ENCODE results near the gene WNT5A. TPM values are rescaled to one million over a fixed set of nuclear protein-coding genes. Genes with fewer than 3 reads are reported as not detected.

Gene WNT5A
- total RNA-seq, 3 donors from 2014 or later, result 7.0 to 54.7 (median 18.7) TPM

- no peaks in the 10 kb centered on the region for H3K9me3 ChIP-seq
- no peak overlapping the region for H3K4me3 ChIP-seq
- H3K27me3 ChIP-seq, result no peaks in the 10 kb centered on the region
- H3K4me1 ChIP-seq, result no peaks in the 10 kb centered on the region
- H3K36me3 ChIP-seq, result no peaks in the 10 kb centered on the region
- no peak for TF ChIP-seq POLR2A (IDR thresholded peaks at IDR 0.05)
- no peak for TF ChIP-seq CTCF (IDR thresholded peaks at IDR 0.05)
- TF ChIP-seq POLR2AphosphoS5 (IDR thresholded peaks at IDR 0.05), result no peak
- intact Hi-C loops (cut with DNase I; ENCODE audit: low total_unique reads), result no loop called here
- no peak overlapping the region for H3K27ac ChIP-seq
- DNase-seq (ENCODE audit: low spot score in 2 of 2), result no peak
Observed at GRCh38 chr3:55474213-55474632, 12.9 kb downstream of the WNT5A start.

- TF ChIP-seq POLR2A (IDR thresholded peaks at IDR 0.05) (no peak), CTCF (IDR thresholded peaks at IDR 0.05) (no peak), POLR2AphosphoS5 (IDR thresholded peaks at IDR 0.05) (no peak)
- intact Hi-C loops (cut with DNase I; ENCODE audit: low total_unique reads), result no loop called here
- Histone ChIP-seq H3K27me3 (no peaks in the 10 kb centered on the region), H3K27ac (no peak overlapping the region), H3K36me3 (no peaks in the 10 kb centered on the region), H3K9me3 (no peaks in the 10 kb centered on the region), H3K4me1 (no peaks in the 10 kb centered on the region), H3K4me3 (no peak overlapping the region)
- no peak for DNase-seq (ENCODE audit: low spot score in 2 of 2)
Observed at GRCh38 chr3:55473788-55474187, 13.3 kb downstream of the WNT5A start.

DNA sequence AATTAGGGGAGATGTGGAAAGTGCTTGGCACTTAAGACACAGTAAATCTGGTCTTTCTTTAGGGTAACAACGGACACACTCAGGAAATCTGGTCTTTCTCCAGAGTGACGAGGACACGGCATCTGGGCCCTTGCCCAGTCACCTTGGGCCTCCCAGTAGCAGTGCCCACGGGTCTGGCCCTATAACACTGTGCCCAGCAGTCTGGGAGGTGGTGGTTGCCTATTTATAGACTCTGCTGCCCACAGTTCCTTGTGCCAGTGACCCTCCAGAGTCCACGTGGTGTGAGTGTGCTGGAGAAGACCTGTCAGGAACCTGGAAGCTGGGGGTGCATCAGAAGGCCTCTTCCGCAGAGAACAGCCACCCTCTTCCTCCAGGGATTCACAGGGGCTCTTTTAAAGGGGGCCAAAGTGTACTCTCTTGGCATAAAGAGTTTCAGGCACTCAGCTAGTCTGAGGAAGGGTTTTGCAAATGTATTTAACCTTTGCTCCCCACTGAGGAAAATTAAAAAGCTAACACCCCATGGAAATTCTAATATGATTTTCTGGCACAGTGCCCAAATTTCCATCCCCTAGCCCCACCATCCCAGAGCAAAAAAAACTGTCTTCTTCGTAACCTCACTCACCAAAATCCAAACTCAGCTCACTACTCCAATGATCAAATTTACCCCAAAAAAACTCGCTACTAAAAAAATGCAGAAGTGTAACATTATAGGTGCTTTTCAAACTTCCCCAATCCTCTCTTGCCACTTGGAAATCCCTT is 15.4 kb downstream of the WNT5A start:
- H3K27ac ChIP-seq, result no peak overlapping the region
- intact Hi-C loops (cut with DNase I; ENCODE audit: low total_unique reads), result no loop called here
- no peaks in the 10 kb centered on the region for H3K27me3 ChIP-seq
- H3K9me3 ChIP-seq, result no peaks in the 10 kb centered on the region
- H3K4me1 ChIP-seq, result no peaks in the 10 kb centered on the region
- no peak for DNase-seq (ENCODE audit: low spot score in 2 of 2)
- no peaks in the 10 kb centered on the region for H3K36me3 ChIP-seq
- TF ChIP-seq POLR2AphosphoS5 (IDR thresholded peaks at IDR 0.05) (no peak), CTCF (IDR thresholded peaks at IDR 0.05) (no peak), POLR2A (IDR thresholded peaks at IDR 0.05) (no peak)
- no peak overlapping the region for H3K4me3 ChIP-seq

DNA sequence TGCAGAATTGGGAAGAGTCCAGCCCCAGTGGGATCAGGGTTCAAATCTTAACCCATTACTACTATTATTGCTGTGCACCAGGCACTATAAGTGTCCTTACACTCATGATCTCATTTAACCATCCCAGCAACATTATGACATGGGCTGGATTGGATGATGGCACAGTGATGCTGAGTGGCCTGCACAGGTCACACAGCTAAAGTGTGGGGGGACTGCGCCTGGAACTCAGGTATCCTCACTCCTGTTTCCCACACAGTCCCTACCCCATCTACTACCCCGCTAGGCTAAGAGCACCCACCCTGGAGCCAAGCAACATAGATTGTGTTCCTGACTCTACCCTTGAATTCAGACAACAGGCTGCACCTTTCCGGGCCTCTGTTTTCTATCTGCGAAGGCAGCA is 16.0 kb downstream of the WNT5A start:
- Histone ChIP-seq H3K27ac (no peak overlapping the region), H3K36me3 (no peaks in the 10 kb centered on the region), H3K9me3 (no peaks in the 10 kb centered on the region), H3K4me1 (no peaks in the 10 kb centered on the region), H3K4me3 (no peak overlapping the region), H3K27me3 (no peaks in the 10 kb centered on the region)
- TF ChIP-seq POLR2A (IDR thresholded peaks at IDR 0.05) (no peak), CTCF (IDR thresholded peaks at IDR 0.05) (no peak), POLR2AphosphoS5 (IDR thresholded peaks at IDR 0.05) (no peak)
- no peak for DNase-seq (ENCODE audit: low spot score in 2 of 2)
- intact Hi-C loops (cut with DNase I; ENCODE audit: low total_unique reads), result no loop called here

GRCh38 chr3:55469957-55470526 is 17.1 kb downstream of the WNT5A start:
- no peaks in the 10 kb centered on the region for H3K4me1 ChIP-seq
- no peak overlapping the region for H3K27ac ChIP-seq
- H3K27me3 ChIP-seq, result no peaks in the 10 kb centered on the region
- intact Hi-C loops (cut with DNase I; ENCODE audit: low total_unique reads), result no loop called here
- H3K36me3 ChIP-seq, result no peaks in the 10 kb centered on the region
- no peak overlapping the region for H3K4me3 ChIP-seq
- no peak for TF ChIP-seq POLR2AphosphoS5 (IDR thresholded peaks at IDR 0.05)
- no peak for DNase-seq (ENCODE audit: low spot score in 2 of 2)
- H3K9me3 ChIP-seq, result no peaks in the 10 kb centered on the region
